Muscle of leg (tissue), 11 donors: ENCODE results near the gene GNAL. TPM values are rescaled to one million over a fixed set of nuclear protein-coding genes. Genes with fewer than 3 reads are reported as not detected.

Experiments used
- DNase-seq: peaks from one replicate; pipeline ENCODE4 v3.0.0; 2013
- H3K27ac ChIP-seq: one replicate; pipeline ENCODE4 v1.5.1; 2013; ENCODE audit warnings: mild to moderate bottlenecking, low read length, control low read depth
- H3K27me3 ChIP-seq: one replicate; pipeline ENCODE4 v1.6.1; 2013; ENCODE audit warnings: low read length; ENCODE audit not compliant: control insufficient read depth, insufficient read depth
- H3K36me3 ChIP-seq: one replicate; pipeline ENCODE4 v1.6.1; 2013; ENCODE audit warnings: low read length; ENCODE audit not compliant: control insufficient read depth, insufficient read depth
- H3K4me1 ChIP-seq: one replicate; pipeline ENCODE4 v1.6.1; 2013; ENCODE audit warnings: low read length; ENCODE audit not compliant: control insufficient read depth, insufficient read depth
- H3K4me3 ChIP-seq: one replicate; pipeline ENCODE4 v1.5.1; 2013; ENCODE audit warnings: low read length, control low read depth
- H3K9me3 ChIP-seq: replicated peaks from 2 replicates; pipeline ENCODE4 v1.6.1; 2013; ENCODE audit warnings: low read depth, low read length; ENCODE audit not compliant: control insufficient read depth
- WGBS: methylation state at CpG from one replicate; pipeline ENCODE4 v1.1.5; 2013; ENCODE audit warnings: missing lambda C conversion rate; ENCODE audit not compliant: insufficient coverage; 5-methylcytosine and 5-hydroxymethylcytosine counted together
- polyA plus RNA-seq, 8 donors: library from polyadenylated mRNA; unstranded; fragments of 120-200 nt; gene quantifications; one replicate each; pipeline versions ENCODE4 v1.2.1 to v1.2.3, GENCODE V29; 2013; ENCODE audit warnings: inconsistent platforms in 1 of 8, low replicate concordance in 1 of 8; ENCODE audit not compliant: insufficient read length in 8 of 8, insufficient read depth in 1 of 8
- total RNA-seq: library from RNA; stranded (reverse); fragments of 120-200 nt; gene quantifications from one replicate; pipeline ENCODE4 v1.2.4, GENCODE V29; 2013

GNAL gene
- total and polyA plus RNA-seq, 9 donors: 1.2 to 2.4 (median 1.7) TPM

GRCh38 chr18:11658019-11658418, 31.0 kb upstream of the GNAL start:
- no peaks in the 10 kb centered on the region for H3K9me3 ChIP-seq
- 75% methylated on average over 5 of the region's 5 CpGs for WGBS
- H3K27me3 ChIP-seq: peaks cover 26% of the 10 kb centered on the region
- no peak overlapping the region for H3K4me3 ChIP-seq
- no peaks in the 10 kb centered on the region for H3K36me3 ChIP-seq
- H3K4me1 ChIP-seq: no peaks in the 10 kb centered on the region
- H3K27ac ChIP-seq: no peak overlapping the region
- no peak for DNase-seq

GRCh38 chr18:11658989-11659388, 30.1 kb upstream of the GNAL start:
- DNase-seq: no peak
- Histone ChIP-seq H3K36me3 (no peaks in the 10 kb centered on the region), H3K4me3 (no peak overlapping the region), H3K4me1 (no peaks in the 10 kb centered on the region), H3K27me3 (peaks cover 26% of the 10 kb centered on the region), H3K9me3 (no peaks in the 10 kb centered on the region), H3K27ac (no peak overlapping the region)
- WGBS: 87% methylated on average over 5 of the region's 6 CpGs

GRCh38 chr18:11660691-11661090, 28.4 kb upstream of the GNAL start:
- no peak for DNase-seq
- WGBS: 87% methylated on average over 6 of the region's 7 CpGs
- Histone ChIP-seq H3K27me3 (peaks cover 22% of the 10 kb centered on the region), H3K9me3 (no peaks in the 10 kb centered on the region), H3K36me3 (no peaks in the 10 kb centered on the region), H3K27ac (no peak overlapping the region), H3K4me1 (no peaks in the 10 kb centered on the region), H3K4me3 (no peak overlapping the region)

- H3K27me3 ChIP-seq: peaks cover 23% of the 10 kb centered on the region
- H3K36me3 ChIP-seq: no peaks in the 10 kb centered on the region
- WGBS: 64% methylated on average over 4 of the region's 5 CpGs
- no peak for DNase-seq
- H3K4me1 ChIP-seq: no peaks in the 10 kb centered on the region
- H3K4me3 ChIP-seq: no peak overlapping the region
- no peak overlapping the region for H3K27ac ChIP-seq
- H3K9me3 ChIP-seq: no peaks in the 10 kb centered on the region
Measured at GRCh38 chr18:11661430-11661829, 27.6 kb upstream of the GNAL start.

- WGBS: 77% methylated on average over 3 of the region's 6 CpGs
Measured at GRCh38 chr18:11663439-11664029, 25.5 kb upstream of the GNAL start.

GRCh38 chr18:11664286-11664685, 24.8 kb upstream of the GNAL start:
- Histone ChIP-seq H3K36me3 (no peaks in the 10 kb centered on the region), H3K4me3 (no peak overlapping the region), H3K27me3 (peaks cover 15% of the 10 kb centered on the region), H3K27ac (no peak overlapping the region), H3K4me1 (no peaks in the 10 kb centered on the region), H3K9me3 (no peaks in the 10 kb centered on the region)
- WGBS: no CpG with 5 or more reads among the region's 4 CpGs
- no peak for DNase-seq

More at GRCh38 chr18:11663439-11664029, 25.5 kb upstream of the GNAL start:
- H3K9me3 ChIP-seq: no peaks in the 10 kb centered on the region
- peak; percentile 11 for DNase-seq
- H3K27ac ChIP-seq: no peak overlapping the region
- H3K36me3 ChIP-seq: no peaks in the 10 kb centered on the region
- peaks cover 15% of the 10 kb centered on the region for H3K27me3 ChIP-seq
- no peaks in the 10 kb centered on the region for H3K4me1 ChIP-seq
- no peak overlapping the region for H3K4me3 ChIP-seq

- H3K9me3 ChIP-seq: no peaks in the 10 kb centered on the region
- WGBS: no CpG with 5 or more reads among the region's 4 CpGs
- no peaks in the 10 kb centered on the region for H3K36me3 ChIP-seq
- no peak overlapping the region for H3K4me3 ChIP-seq
- H3K4me1 ChIP-seq: no peaks in the 10 kb centered on the region
- peaks cover 17% of the 10 kb centered on the region for H3K27me3 ChIP-seq
- no peak for DNase-seq
- H3K27ac ChIP-seq: no peak overlapping the region
Measured at GRCh38 chr18:11665146-11665545, 23.9 kb upstream of the GNAL start.

GRCh38 chr18:11665587-11665986, 23.5 kb upstream of the GNAL start:
- no peaks in the 10 kb centered on the region for H3K9me3 ChIP-seq
- DNase-seq: no peak
- H3K36me3 ChIP-seq: no peaks in the 10 kb centered on the region
- no peaks in the 10 kb centered on the region for H3K4me1 ChIP-seq
- H3K4me3 ChIP-seq: no peak overlapping the region
- no peak overlapping the region for H3K27ac ChIP-seq
- WGBS: no CpG with 5 or more reads among the region's 4 CpGs
- peaks cover 16% of the 10 kb centered on the region for H3K27me3 ChIP-seq

- Histone ChIP-seq H3K27ac (no peak overlapping the region), H3K4me3 (no peak overlapping the region), H3K36me3 (no peaks in the 10 kb centered on the region), H3K27me3 (peaks cover 13% of the 10 kb centered on the region), H3K4me1 (no peaks in the 10 kb centered on the region), H3K9me3 (no peaks in the 10 kb centered on the region)
- WGBS: 59% methylated on average over 4 of the region's 4 CpGs
- DNase-seq: no peak
Measured at GRCh38 chr18:11666176-11666575, 22.9 kb upstream of the GNAL start.

GRCh38 chr18:11666831-11667230, 22.2 kb upstream of the GNAL start:
- H3K27me3 ChIP-seq: peaks cover 13% of the 10 kb centered on the region
- 72% methylated on average over 2 of the region's 4 CpGs for WGBS

GRCh38 chr18:11667578-11667977, 21.5 kb upstream of the GNAL start:
- no peak for DNase-seq
- Histone ChIP-seq H3K36me3 (no peaks in the 10 kb centered on the region), H3K27ac (no peak overlapping the region), H3K4me3 (no peak overlapping the region), H3K27me3 (peaks cover 13% of the 10 kb centered on the region), H3K4me1 (no peaks in the 10 kb centered on the region), H3K9me3 (no peaks in the 10 kb centered on the region)
- WGBS: 83% methylated on average over 5 of the region's 6 CpGs

More at GRCh38 chr18:11666831-11667230, 22.2 kb upstream of the GNAL start:
- DNase-seq: no peak
- Histone ChIP-seq H3K36me3 (no peaks in the 10 kb centered on the region), H3K4me1 (no peaks in the 10 kb centered on the region), H3K9me3 (no peaks in the 10 kb centered on the region), H3K4me3 (no peak overlapping the region), H3K27ac (no peak overlapping the region)
